Measurements from ENCODE around the gene GINS1. TPM values are rescaled to one million over a fixed set of nuclear protein-coding genes. Genes with fewer than 3 reads are reported as not detected.
A peak's percentile ranks its signal among the peaks of the same experiment; 100 is the strongest.

The GINS1 gene
- total and polyA plus RNA-seq, 10 donors: 0.85 to 3.9 (median 2.7) TPM

- Histone ChIP-seq H3K36me3 (peaks cover 0 to 45% (median 2%) of the 10 kb centered on the region in 6 donors), H3K4me1 (no peaks in the 10 kb centered on the region), H3K4me3 (no peak overlapping the region), H3K27me3 (replicated peaks in 1 of 7) (no peaks in the 10 kb centered on the region), H3K9me3 (no peaks in the 10 kb centered on the region), H3K27ac (no peak overlapping the region)
- DNase-seq: peak; percentile 71
- WGBS, 5 donors: 75 to 95% (median 86%) methylated on average over 4 to 20 of the region's 20 CpGs
- intact Hi-C loops (cut with DNase I; ENCODE audit: low total_unique reads): no loop called here
- no peak for TF ChIP-seq POLR2A (IDR thresholded peaks at IDR 0.05)
- no peak for TF ChIP-seq POLR2AphosphoS5 (IDR thresholded peaks at IDR 0.05)
- TF ChIP-seq CTCF (IDR thresholded peaks at IDR 0.05 in 8 of 11, conservative IDR thresholded peaks at IDR 0.05 in 3 of 11): no peak
Measured at GRCh38 chr20:25459111-25459830, 51.8 kb downstream of the GINS1 start.

DNA sequence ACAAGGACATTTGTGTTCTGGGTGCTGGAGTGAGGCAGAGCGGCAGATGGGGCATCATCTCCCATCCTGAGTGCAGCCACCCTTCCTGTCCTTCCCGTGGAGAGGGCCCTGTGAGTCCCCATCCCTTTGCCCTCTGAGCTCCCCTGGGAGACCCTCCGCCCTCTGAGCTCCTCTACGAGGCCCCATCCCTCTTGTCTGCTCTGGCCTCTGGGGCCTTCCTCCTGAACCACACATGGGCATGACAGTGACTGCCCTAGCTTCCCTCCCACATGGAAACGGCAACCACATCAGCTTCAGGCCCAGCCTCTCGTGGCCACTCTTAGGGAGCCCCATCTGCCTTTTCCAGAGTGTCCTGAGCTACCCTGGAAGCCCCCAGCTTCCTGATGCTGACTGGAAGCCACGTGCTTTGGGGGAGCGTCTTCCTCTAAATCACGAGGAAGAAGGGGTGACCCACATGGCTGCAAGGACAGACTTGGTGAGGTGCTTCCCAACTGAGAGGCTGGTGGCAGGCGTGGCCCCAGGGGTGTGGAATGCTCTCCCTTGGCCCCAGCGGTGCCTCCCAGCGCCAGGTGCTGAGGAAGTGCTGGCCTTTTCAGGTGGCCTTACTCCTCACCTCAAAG is 52.6 kb downstream of the GINS1 start:
- WGBS, 5 donors: 59 to 82% (median 74%) methylated on average over 11 to 12 of the region's 12 CpGs
- Histone ChIP-seq H3K36me3 (peaks cover 0 to 38% (median 0%) of the 10 kb centered on the region in 6 donors), H3K4me1 (no peaks in the 10 kb centered on the region), H3K27me3 (replicated peaks in 1 of 7) (no peaks in the 10 kb centered on the region), H3K27ac (no peak overlapping the region), H3K4me3 (no peak overlapping the region), H3K9me3 (no peaks in the 10 kb centered on the region)
- TF ChIP-seq POLR2A (IDR thresholded peaks at IDR 0.05): no peak
- TF ChIP-seq CTCF (IDR thresholded peaks at IDR 0.05 in 8 of 11, conservative IDR thresholded peaks at IDR 0.05 in 3 of 11): no peak
- no peak for TF ChIP-seq POLR2AphosphoS5 (IDR thresholded peaks at IDR 0.05)
- intact Hi-C loops (cut with DNase I; ENCODE audit: low total_unique reads): no loop called here
- DNase-seq: no peak

DNA sequence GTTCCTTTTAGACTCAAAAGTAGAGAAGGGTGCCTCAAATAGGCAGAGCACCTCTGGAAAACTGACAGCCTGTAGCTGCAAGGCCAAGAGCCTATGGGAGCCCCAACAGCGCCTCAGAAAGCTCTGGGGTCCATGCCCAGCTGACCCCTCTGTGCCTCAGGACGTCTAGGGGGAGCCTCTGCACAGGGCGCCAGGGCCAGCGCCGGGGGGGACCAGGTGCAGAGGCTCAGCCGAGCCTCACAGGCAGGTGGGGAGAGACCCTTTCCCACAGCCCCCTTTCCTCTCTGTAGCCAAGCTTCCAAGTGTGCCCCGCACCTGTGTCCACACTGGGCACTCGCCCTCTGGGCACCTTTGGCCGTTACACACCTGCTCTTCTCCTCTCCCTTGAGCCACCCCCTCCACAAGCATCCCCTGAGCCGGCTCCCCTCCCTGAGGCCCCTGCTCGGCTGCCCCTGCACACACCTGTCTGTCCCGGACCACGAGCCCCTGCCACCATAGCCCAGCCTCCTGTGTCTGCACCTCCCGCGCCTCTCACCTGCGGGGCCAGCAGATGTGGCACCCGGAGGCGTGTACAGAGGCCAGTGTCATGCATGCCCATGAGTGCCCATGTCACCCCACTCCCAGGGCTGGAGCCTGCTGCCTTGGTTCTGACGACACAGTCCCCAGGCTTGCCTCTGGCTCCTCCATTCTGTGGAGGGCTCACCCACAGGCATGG is 53.2 kb downstream of the GINS1 start:
- no peaks in the 10 kb centered on the region for H3K9me3 ChIP-seq
- intact Hi-C loops (cut with DNase I; ENCODE audit: low total_unique reads): no loop called here
- DNase-seq: peak; percentile 52
- H3K27me3 ChIP-seq (replicated peaks in 1 of 7): no peaks in the 10 kb centered on the region
- H3K4me1 ChIP-seq: no peaks in the 10 kb centered on the region
- no peak overlapping the region for H3K27ac ChIP-seq
- TF ChIP-seq POLR2A (IDR thresholded peaks at IDR 0.05) (no peak), CTCF (IDR thresholded peaks at IDR 0.05 in 8 of 11, conservative IDR thresholded peaks at IDR 0.05 in 3 of 11) (no peak), POLR2AphosphoS5 (IDR thresholded peaks at IDR 0.05) (no peak)
- H3K4me3 ChIP-seq: no peak overlapping the region
- WGBS, 5 donors: 86 to 94% (median 89%) methylated on average over 13 to 19 of the region's 19 CpGs
- H3K36me3 ChIP-seq: peaks cover 0 to 37% (median 0%) of the 10 kb centered on the region in 6 donors

DNA sequence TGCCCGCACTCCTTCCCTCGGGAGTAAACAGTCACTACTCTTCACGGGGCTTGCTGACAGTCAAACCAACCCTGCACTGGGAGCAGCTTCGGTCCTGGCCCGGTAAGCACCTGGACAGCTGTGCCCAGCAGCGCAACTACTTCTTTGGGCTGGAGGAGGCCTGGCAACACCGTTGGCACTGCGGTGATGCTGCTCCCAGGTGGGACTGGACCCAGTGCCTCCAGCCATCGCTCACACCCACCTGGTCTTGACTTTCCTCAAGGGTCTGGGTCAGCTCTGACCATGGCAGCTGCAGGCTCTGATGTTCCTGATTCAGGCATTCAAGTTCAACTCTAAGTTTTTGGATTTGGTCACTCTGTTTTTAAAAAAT is 53.8 kb downstream of the GINS1 start:
- H3K27ac ChIP-seq: no peak overlapping the region
- H3K27me3 ChIP-seq (replicated peaks in 1 of 7): no peaks in the 10 kb centered on the region
- peaks cover 0 to 40% (median 0%) of the 10 kb centered on the region in 6 donors for H3K36me3 ChIP-seq
- WGBS, 5 donors: 69 to 94% (median 79%) methylated on average over 9 of the region's 9 CpGs
- no peak overlapping the region for H3K4me3 ChIP-seq
- no peaks in the 10 kb centered on the region for H3K9me3 ChIP-seq
- intact Hi-C loops (cut with DNase I; ENCODE audit: low total_unique reads): no loop called here
- no peaks in the 10 kb centered on the region for H3K4me1 ChIP-seq
- TF ChIP-seq POLR2AphosphoS5 (IDR thresholded peaks at IDR 0.05) (no peak), CTCF (IDR thresholded peaks at IDR 0.05 in 8 of 11, conservative IDR thresholded peaks at IDR 0.05 in 3 of 11) (no peak), POLR2A (IDR thresholded peaks at IDR 0.05) (no peak)
- DNase-seq: peak; percentile 51
